ENCODE measurements around the gene KCNQ1. TPM values are rescaled to one million over a fixed set of nuclear protein-coding genes. Genes with fewer than 3 reads are reported as not detected.

KCNQ1 gene
- total and polyA plus RNA-seq, 9 of the 15 experiments (the other 6 are each of a cell fraction or from before 2014, with no cell fraction given), result 0.44 TPM; not detected in 8

DNA sequence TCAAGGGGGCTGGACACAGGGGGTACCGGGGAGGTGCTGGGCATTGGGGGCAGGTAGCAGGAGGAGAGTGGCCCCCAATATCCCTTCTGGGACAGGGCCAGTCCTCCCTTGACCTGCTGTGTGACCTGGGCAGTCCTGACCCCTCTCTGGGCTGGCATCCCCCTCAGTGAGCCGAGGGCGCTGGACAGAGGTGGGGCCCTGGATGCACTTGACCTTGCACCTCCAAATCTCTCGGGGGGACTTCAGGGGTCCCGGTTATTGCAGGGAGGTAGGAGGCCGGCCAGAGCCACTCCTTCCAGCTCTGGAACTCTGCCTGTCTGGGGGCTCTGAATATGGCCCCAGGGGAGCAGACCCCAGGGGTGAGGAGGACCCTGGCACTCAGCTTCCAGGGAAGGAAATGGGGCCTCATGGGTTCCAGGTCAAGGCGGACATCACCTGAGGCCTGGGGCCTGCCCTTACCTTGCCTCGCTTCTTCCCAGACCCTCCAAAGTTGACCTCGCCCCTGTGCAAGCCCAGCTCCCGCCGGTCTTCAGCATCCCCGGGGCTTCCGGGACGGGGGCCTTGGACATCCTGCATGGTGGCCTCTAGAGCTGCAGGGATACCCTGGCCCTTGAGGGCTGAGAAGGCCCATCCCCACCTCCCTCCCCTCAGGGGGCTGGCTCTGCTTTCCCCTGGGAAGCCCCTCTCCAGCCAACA is 22.2 kb upstream of the KCNQ1 start:
- Histone ChIP-seq H3K4me2 (ENCODE audit: insufficient read depth, low read length) (no peak overlapping the region), H3K9me1 (ENCODE audit: control insufficient read depth, insufficient read depth, low read length) (peaks cover 2% of the 10 kb centered on the region), H3K9ac (ENCODE audit: insufficient read depth in 1 of 2, low read depth in 2 of 2, low read length in 2 of 2) (no peak overlapping the region), H3K36me3 (ENCODE audit: control insufficient read depth, insufficient read depth, low read length) (no peaks in the 10 kb centered on the region), H3K9me3 (replicated peaks; ENCODE audit: control insufficient read depth, insufficient read depth, low read depth, low read length) (no peaks in the 10 kb centered on the region), H3K27ac (ENCODE audit: extremely low read depth, low read depth, low read length) (no peak overlapping the region), H3K27me3 (ENCODE audit: control insufficient read depth in 2 of 2, insufficient read depth in 2 of 2, low read length in 2 of 2) (peaks cover 0 to 52% of the 10 kb centered on the region in 2 experiments; a peak in 4 of 5 replicates), H3K4me3 (no peak overlapping the region), H2AFZ (ENCODE audit: low read depth, low read length) (no peak overlapping the region), H4K20me1 (replicated peaks; ENCODE audit: control insufficient read depth, insufficient read depth, low read length) (0 out of 2 replicates have a peak, but pooled peaks cover 10% of the 10 kb centered on the region), H3K79me2 (ENCODE audit: control insufficient read depth, insufficient read depth, low read length) (no peaks in the 10 kb centered on the region), H3K4me1 (replicated peaks in 1 of 2; ENCODE audit: control insufficient read depth in 2 of 2, insufficient read depth in 2 of 2, low read length in 2 of 2) (peaks cover 0 to 43% of the 10 kb centered on the region in 2 experiments; a peak in 3 of 5 replicates)
- no peak for DNase-seq (ENCODE audit: extremely low read depth in 1 of 4, low spot score in 3 of 4)
- BruUV-seq (replicated peaks), result no TSS peak
- intact Hi-C loops (cut with micrococcal nuclease), result no loop called here
- ChIA-PET CTCF (ENCODE audit: low intra/inter-chr PET ratio) (no interaction called here), POLR2A (interaction anchor here (0.6 to 4.3 kb wide), 2 partner anchors 118 to 475 kb away, joined by 4 to 24 read pairs; no protein-coding TSS in a partner anchor)
- no peak for FAIRE-seq
- no peak for ATAC-seq
- in situ Hi-C loops (cut with MboI), result no loop called here
- 2% methylated on average over 13 of the region's 14 CpGs for WGBS (ENCODE audit: insufficient coverage, low coverage, missing lambda C conversion rate)
- TF ChIP-seq ZSCAN29 (IDR thresholded peaks at IDR 0.05) (no peak), HDAC1 (IDR thresholded peaks at IDR 0.05) (no peak), FOXK2 (conservative IDR thresholded peaks at IDR 0.05 in 1 of 2, IDR thresholded peaks at IDR 0.05 in 1 of 2; ENCODE audit: low read depth in 2 of 2) (no peak), CC2D1A (IDR thresholded peaks at IDR 0.05) (no peak), ZNF212 (CRISPR knock-in tag; IDR thresholded peaks at IDR 0.05) (no peak), EGR1 (conservative IDR thresholded peaks at IDR 0.05) (no peak), TBP (optimal IDR thresholded peaks at IDR 0.05; ENCODE audit: low read depth, low read length) (no peak), MCM3 (IDR thresholded peaks at IDR 0.05) (no peak), SMARCB1 (IDR thresholded peaks at IDR 0.05; ENCODE audit: insufficient read length, low read depth) (no peak), CHD4 (IDR thresholded peaks at IDR 0.05; ENCODE audit: insufficient read depth, insufficient replicate concordance, low read depth, low read length, poor library complexity, severe bottlenecking) (no peak), SIRT6 (IDR thresholded peaks at IDR 0.05; ENCODE audit: low read depth, low read length) (no peak)
- TF ChIP-seq, protein P1, sequence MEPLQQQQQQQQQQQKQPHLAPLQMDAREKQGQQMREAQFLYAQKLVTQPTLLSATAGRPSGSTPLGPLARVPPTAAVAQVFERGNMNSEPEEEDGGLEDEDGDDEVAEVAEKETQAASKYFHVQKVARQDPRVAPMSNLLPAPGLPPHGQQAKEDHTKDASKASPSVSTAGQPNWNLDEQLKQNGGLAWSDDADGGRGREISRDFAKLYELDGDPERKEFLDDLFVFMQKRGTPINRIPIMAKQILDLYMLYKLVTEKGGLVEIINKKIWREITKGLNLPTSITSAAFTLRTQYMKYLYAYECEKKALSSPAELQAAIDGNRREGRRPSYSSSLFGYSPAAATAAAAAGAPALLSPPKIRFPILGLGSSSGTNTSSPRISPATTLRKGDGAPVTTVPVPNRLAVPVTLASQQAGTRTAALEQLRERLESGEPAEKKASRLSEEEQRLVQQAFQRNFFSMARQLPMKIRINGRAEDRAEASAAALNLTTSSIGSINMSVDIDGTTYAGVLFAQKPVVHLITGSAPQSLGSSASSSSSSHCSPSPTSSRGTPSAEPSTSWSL (CRISPR knock-in tag; IDR thresholded peaks at IDR 0.05; ENCODE audit: borderline replicate concordance), result no peak
- TF ChIP-seq, protein P2, sequence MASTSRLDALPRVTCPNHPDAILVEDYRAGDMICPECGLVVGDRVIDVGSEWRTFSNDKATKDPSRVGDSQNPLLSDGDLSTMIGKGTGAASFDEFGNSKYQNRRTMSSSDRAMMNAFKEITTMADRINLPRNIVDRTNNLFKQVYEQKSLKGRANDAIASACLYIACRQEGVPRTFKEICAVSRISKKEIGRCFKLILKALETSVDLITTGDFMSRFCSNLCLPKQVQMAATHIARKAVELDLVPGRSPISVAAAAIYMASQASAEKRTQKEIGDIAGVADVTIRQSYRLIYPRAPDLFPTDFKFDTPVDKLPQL (IDR thresholded peaks at IDR 0.05; ENCODE audit: extremely low read depth, insufficient read length), result no peak
- TF ChIP-seq, protein P3, sequence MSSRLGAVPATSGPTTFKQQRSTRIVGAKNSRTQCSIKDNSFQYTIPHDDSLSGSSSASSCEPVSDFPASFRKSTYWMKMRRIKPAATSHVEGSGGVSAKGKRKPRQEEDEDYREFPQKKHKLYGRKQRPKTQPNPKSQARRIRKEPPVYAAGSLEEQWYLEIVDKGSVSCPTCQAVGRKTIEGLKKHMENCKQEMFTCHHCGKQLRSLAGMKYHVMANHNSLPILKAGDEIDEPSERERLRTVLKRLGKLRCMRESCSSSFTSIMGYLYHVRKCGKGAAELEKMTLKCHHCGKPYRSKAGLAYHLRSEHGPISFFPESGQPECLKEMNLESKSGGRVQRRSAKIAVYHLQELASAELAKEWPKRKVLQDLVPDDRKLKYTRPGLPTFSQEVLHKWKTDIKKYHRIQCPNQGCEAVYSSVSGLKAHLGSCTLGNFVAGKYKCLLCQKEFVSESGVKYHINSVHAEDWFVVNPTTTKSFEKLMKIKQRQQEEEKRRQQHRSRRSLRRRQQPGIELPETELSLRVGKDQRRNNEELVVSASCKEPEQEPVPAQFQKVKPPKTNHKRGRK (tag; IDR thresholded peaks at IDR 0.05), result no peak
- TF ChIP-seq, protein P4, sequence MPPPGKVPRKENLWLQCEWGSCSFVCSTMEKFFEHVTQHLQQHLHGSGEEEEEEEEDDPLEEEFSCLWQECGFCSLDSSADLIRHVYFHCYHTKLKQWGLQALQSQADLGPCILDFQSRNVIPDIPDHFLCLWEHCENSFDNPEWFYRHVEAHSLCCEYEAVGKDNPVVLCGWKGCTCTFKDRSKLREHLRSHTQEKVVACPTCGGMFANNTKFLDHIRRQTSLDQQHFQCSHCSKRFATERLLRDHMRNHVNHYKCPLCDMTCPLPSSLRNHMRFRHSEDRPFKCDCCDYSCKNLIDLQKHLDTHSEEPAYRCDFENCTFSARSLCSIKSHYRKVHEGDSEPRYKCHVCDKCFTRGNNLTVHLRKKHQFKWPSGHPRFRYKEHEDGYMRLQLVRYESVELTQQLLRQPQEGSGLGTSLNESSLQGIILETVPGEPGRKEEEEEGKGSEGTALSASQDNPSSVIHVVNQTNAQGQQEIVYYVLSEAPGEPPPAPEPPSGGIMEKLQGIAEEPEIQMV (tag; conservative IDR thresholded peaks at IDR 0.05; ENCODE audit: low read depth), result no peak
- TF ChIP-seq, protein P5, sequence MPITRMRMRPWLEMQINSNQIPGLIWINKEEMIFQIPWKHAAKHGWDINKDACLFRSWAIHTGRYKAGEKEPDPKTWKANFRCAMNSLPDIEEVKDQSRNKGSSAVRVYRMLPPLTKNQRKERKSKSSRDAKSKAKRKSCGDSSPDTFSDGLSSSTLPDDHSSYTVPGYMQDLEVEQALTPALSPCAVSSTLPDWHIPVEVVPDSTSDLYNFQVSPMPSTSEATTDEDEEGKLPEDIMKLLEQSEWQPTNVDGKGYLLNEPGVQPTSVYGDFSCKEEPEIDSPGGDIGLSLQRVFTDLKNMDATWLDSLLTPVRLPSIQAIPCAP (CRISPR knock-in tag; IDR thresholded peaks at IDR 0.05; ENCODE audit: borderline replicate concordance), result no peak
